Measurements from ENCODE around the gene ANKDD1A.
A peak's percentile ranks its signal among the peaks of the same experiment; 100 is the strongest.

ANKDD1A gene

GRCh38 chr15:64948916-64949315 lies 37.2 kb downstream of the ANKDD1A start:
- H2AK5ac ChIP-seq (ENCODE audit: low read length): no peak overlapping the region
- no peak overlapping the region for H2AFZ ChIP-seq (ENCODE audit: insufficient read depth, low read length, poor library complexity)
- no peak overlapping the region for H4K8ac ChIP-seq (ENCODE audit: low read depth, low read length)
- no peak overlapping the region for H2BK120ac ChIP-seq (ENCODE audit: insufficient read depth, low read length, poor library complexity)
- no peak overlapping the region for H3K4me3 ChIP-seq (ENCODE audit: low read depth, low read length)
- H2BK5ac ChIP-seq (ENCODE audit: low read depth, low read length, poor library complexity): no peak overlapping the region
- WGBS (ENCODE audit: extremely low coverage, insufficient coverage, insufficient read length): no CpG with 5 or more reads among the region's 9 CpGs
- H3K23ac ChIP-seq (ENCODE audit: low read length): no peak overlapping the region
- peaks cover 2% of the 10 kb centered on the region for H3K9me3 ChIP-seq (ENCODE audit: insufficient read depth, low read depth, low read length)
- no peaks in the 10 kb centered on the region for H3K79me2 ChIP-seq (ENCODE audit: control insufficient read depth, insufficient read depth, low read length, poor library complexity)
- H3K4me1 ChIP-seq (ENCODE audit: control insufficient read depth in 1 of 2, insufficient read depth in 2 of 2, low read length in 2 of 2): peaks cover 6 to 7% of the 10 kb centered on the region in 2 experiments
- no peak overlapping the region for H3K27ac ChIP-seq (ENCODE audit: low read depth, low read length)
- H3K4me2 ChIP-seq (ENCODE audit: low read length): no peak overlapping the region
- H3K36me3 ChIP-seq (ENCODE audit: control insufficient read depth in 1 of 2, insufficient read depth in 2 of 2, low read length in 2 of 2): no peaks in the 10 kb centered on the region
- H3K9ac ChIP-seq (ENCODE audit: low read length): no peak overlapping the region
- no peak overlapping the region for H3K18ac ChIP-seq (ENCODE audit: low read length)
- H4K12ac ChIP-seq (ENCODE audit: low read depth, low read length): no peak overlapping the region
- H3K4ac ChIP-seq (ENCODE audit: low read depth, low read length): no peak overlapping the region
- no peak overlapping the region for H4K91ac ChIP-seq (ENCODE audit: low read depth, low read length)
- H3K27me3 ChIP-seq (ENCODE audit: insufficient read depth, low read length): no peaks in the 10 kb centered on the region
- peaks cover 3% of the 10 kb centered on the region for H3K79me1 ChIP-seq (ENCODE audit: low read length)
- DNase-seq: no peak
- no peak overlapping the region for H2BK12ac ChIP-seq (ENCODE audit: low read length)
- no peak overlapping the region for H3K14ac ChIP-seq (ENCODE audit: low read length)

- Histone ChIP-seq H3K4me2 (ENCODE audit: low read length) (no peak overlapping the region), H2BK5ac (ENCODE audit: low read depth, low read length, poor library complexity) (no peak overlapping the region), H3K27ac (ENCODE audit: low read depth, low read length) (peak overlapping the region; percentile 46), H2BK120ac (ENCODE audit: insufficient read depth, low read length, poor library complexity) (peak overlapping the region; percentile 67), H4K91ac (ENCODE audit: low read depth, low read length) (peak overlapping the region; percentile 60), H3K4ac (ENCODE audit: low read depth, low read length) (no peak overlapping the region), H2AFZ (ENCODE audit: insufficient read depth, low read length, poor library complexity) (no peak overlapping the region), H4K12ac (ENCODE audit: low read depth, low read length) (no peak overlapping the region), H3K18ac (ENCODE audit: low read length) (peak overlapping the region; percentile 47), H3K4me3 (ENCODE audit: low read depth, low read length) (no peak overlapping the region), H2BK12ac (ENCODE audit: low read length) (peak overlapping the region; percentile 31), H3K27me3 (ENCODE audit: insufficient read depth, low read length) (no peaks in the 10 kb centered on the region), H3K79me2 (ENCODE audit: control insufficient read depth, insufficient read depth, low read length, poor library complexity) (no peaks in the 10 kb centered on the region), H2AK5ac (ENCODE audit: low read length) (no peak overlapping the region), H4K8ac (ENCODE audit: low read depth, low read length) (peak overlapping the region; percentile 19), H3K9me3 (ENCODE audit: insufficient read depth, low read depth, low read length) (peaks cover 2% of the 10 kb centered on the region), H3K14ac (ENCODE audit: low read length) (peak overlapping the region; percentile 22), H3K36me3 (ENCODE audit: control insufficient read depth in 1 of 2, insufficient read depth in 2 of 2, low read length in 2 of 2) (no peaks in the 10 kb centered on the region), H3K9ac (ENCODE audit: low read length) (no peak overlapping the region), H3K4me1 (ENCODE audit: control insufficient read depth in 1 of 2, insufficient read depth in 2 of 2, low read length in 2 of 2) (peaks cover 6 to 7% of the 10 kb centered on the region in 2 experiments), H3K79me1 (ENCODE audit: low read length) (peaks cover 3% of the 10 kb centered on the region), H3K23ac (ENCODE audit: low read length) (no peak overlapping the region)
- WGBS (ENCODE audit: extremely low coverage, insufficient coverage, insufficient read length): no CpG with 5 or more reads among the region's 11 CpGs
- DNase-seq: peak; percentile 86 to 94
Observed at GRCh38 chr15:64949383-64950186, 37.9 kb downstream of the ANKDD1A start.

- Histone ChIP-seq H2BK5ac (ENCODE audit: low read depth, low read length, poor library complexity) (no peak overlapping the region), H2AFZ (ENCODE audit: insufficient read depth, low read length, poor library complexity) (no peak overlapping the region), H3K9ac (ENCODE audit: low read length) (no peak overlapping the region), H3K27me3 (ENCODE audit: insufficient read depth, low read length) (no peaks in the 10 kb centered on the region), H4K12ac (ENCODE audit: low read depth, low read length) (no peak overlapping the region), H2AK5ac (ENCODE audit: low read length) (no peak overlapping the region), H3K9me3 (ENCODE audit: insufficient read depth, low read depth, low read length) (peaks cover 4% of the 10 kb centered on the region), H3K27ac (ENCODE audit: low read depth, low read length) (no peak overlapping the region), H3K36me3 (ENCODE audit: control insufficient read depth in 1 of 2, insufficient read depth in 2 of 2, low read length in 2 of 2) (peaks cover 4 to 8% of the 10 kb centered on the region in 2 experiments), H4K8ac (ENCODE audit: low read depth, low read length) (no peak overlapping the region), H3K79me2 (ENCODE audit: control insufficient read depth, insufficient read depth, low read length, poor library complexity) (no peaks in the 10 kb centered on the region), H3K14ac (ENCODE audit: low read length) (no peak overlapping the region), H3K4me3 (ENCODE audit: low read depth, low read length) (no peak overlapping the region), H3K23ac (ENCODE audit: low read length) (no peak overlapping the region), H3K79me1 (ENCODE audit: low read length) (peaks cover 3% of the 10 kb centered on the region), H2BK120ac (ENCODE audit: insufficient read depth, low read length, poor library complexity) (no peak overlapping the region), H3K4me1 (ENCODE audit: control insufficient read depth in 1 of 2, insufficient read depth in 2 of 2, low read length in 2 of 2) (peaks cover 6 to 7% of the 10 kb centered on the region in 2 experiments), H4K91ac (ENCODE audit: low read depth, low read length) (no peak overlapping the region), H3K18ac (ENCODE audit: low read length) (no peak overlapping the region), H3K4ac (ENCODE audit: low read depth, low read length) (no peak overlapping the region), H2BK12ac (ENCODE audit: low read length) (no peak overlapping the region), H3K4me2 (ENCODE audit: low read length) (no peak overlapping the region)
- DNase-seq: peak; percentile 80 to 88
- WGBS (ENCODE audit: extremely low coverage, insufficient coverage, insufficient read length): no CpG with 5 or more reads among the region's 6 CpGs
Observed at GRCh38 chr15:64950888-64951287, 39.2 kb downstream of the ANKDD1A start.

- no peak overlapping the region for H3K4me2 ChIP-seq (ENCODE audit: low read length)
- H2BK120ac ChIP-seq (ENCODE audit: insufficient read depth, low read length, poor library complexity): no peak overlapping the region
Observed at GRCh38 chr15:64951777-64952418, 40.2 kb downstream of the ANKDD1A start.

More at GRCh38 chr15:64951777-64952418, 40.2 kb downstream of the ANKDD1A start:
- Histone ChIP-seq H3K4me3 (ENCODE audit: low read depth, low read length) (no peak overlapping the region), H3K4me1 (ENCODE audit: control insufficient read depth in 1 of 2, insufficient read depth in 2 of 2, low read length in 2 of 2) (peaks cover 6 to 7% of the 10 kb centered on the region in 2 experiments), H2BK12ac (ENCODE audit: low read length) (no peak overlapping the region), H3K14ac (ENCODE audit: low read length) (no peak overlapping the region), H3K23ac (ENCODE audit: low read length) (no peak overlapping the region), H3K9ac (ENCODE audit: low read length) (no peak overlapping the region), H3K27me3 (ENCODE audit: insufficient read depth, low read length) (no peaks in the 10 kb centered on the region), H2AFZ (ENCODE audit: insufficient read depth, low read length, poor library complexity) (no peak overlapping the region), H4K12ac (ENCODE audit: low read depth, low read length) (no peak overlapping the region), H3K9me3 (ENCODE audit: insufficient read depth, low read depth, low read length) (peaks cover 4% of the 10 kb centered on the region), H2BK5ac (ENCODE audit: low read depth, low read length, poor library complexity) (no peak overlapping the region), H3K18ac (ENCODE audit: low read length) (no peak overlapping the region), H3K4ac (ENCODE audit: low read depth, low read length) (no peak overlapping the region), H3K36me3 (ENCODE audit: control insufficient read depth in 1 of 2, insufficient read depth in 2 of 2, low read length in 2 of 2) (peaks cover 9 to 13% of the 10 kb centered on the region in 2 experiments), H3K27ac (ENCODE audit: low read depth, low read length) (no peak overlapping the region), H2AK5ac (ENCODE audit: low read length) (no peak overlapping the region), H3K79me1 (ENCODE audit: low read length) (peaks cover 3% of the 10 kb centered on the region), H4K91ac (ENCODE audit: low read depth, low read length) (no peak overlapping the region), H3K79me2 (ENCODE audit: control insufficient read depth, insufficient read depth, low read length, poor library complexity) (no peaks in the 10 kb centered on the region), H4K8ac (ENCODE audit: low read depth, low read length) (no peak overlapping the region)
- no peak for DNase-seq
- no CpG with 5 or more reads among the region's 2 CpGs for WGBS (ENCODE audit: extremely low coverage, insufficient coverage, insufficient read length)
